ENCODE measurements around the gene SPCS3.

DNA sequence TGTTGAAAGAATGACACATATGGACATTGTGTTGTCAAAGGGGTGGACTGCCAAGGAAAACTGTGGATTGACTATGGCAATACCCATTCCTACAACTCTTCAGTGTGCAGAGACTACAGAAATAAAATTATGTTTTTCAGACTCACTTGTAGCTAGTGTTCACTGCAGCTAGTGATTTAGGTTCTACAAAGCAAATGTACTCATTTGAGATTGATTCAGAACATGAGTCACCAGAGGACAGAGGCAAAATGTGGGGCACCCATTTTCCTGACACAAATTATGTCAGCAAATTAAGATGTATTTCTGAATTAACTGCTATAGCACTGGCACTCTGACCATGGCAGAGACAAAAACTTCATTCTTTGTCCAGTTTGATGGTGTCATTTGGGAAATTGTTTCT is 40.7 kb downstream of the SPCS3 start:
- TF ChIP-seq, protein P1, sequence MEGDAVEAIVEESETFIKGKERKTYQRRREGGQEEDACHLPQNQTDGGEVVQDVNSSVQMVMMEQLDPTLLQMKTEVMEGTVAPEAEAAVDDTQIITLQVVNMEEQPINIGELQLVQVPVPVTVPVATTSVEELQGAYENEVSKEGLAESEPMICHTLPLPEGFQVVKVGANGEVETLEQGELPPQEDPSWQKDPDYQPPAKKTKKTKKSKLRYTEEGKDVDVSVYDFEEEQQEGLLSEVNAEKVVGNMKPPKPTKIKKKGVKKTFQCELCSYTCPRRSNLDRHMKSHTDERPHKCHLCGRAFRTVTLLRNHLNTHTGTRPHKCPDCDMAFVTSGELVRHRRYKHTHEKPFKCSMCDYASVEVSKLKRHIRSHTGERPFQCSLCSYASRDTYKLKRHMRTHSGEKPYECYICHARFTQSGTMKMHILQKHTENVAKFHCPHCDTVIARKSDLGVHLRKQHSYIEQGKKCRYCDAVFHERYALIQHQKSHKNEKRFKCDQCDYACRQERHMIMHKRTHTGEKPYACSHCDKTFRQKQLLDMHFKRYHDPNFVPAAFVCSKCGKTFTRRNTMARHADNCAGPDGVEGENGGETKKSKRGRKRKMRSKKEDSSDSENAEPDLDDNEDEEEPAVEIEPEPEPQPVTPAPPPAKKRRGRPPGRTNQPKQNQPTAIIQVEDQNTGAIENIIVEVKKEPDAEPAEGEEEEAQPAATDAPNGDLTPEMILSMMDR (IDR thresholded peaks at IDR 0.05), result no peak
- no peak for TF ChIP-seq POLR2AphosphoS5 (IDR thresholded peaks at IDR 0.05)
